CD4-positive, alpha-beta T cell treated with Interleukin-21 for 1 hour (primary cell): Measurements from ENCODE around the gene OSBP.
A peak's percentile ranks its signal among the peaks of the same experiment; 100 is the strongest.

ENCODE experiments used
- DNase-seq: peaks from one replicate; pipeline ENCODE4 v3.0.0-alpha.2; 2020

OSBP gene

DNA sequence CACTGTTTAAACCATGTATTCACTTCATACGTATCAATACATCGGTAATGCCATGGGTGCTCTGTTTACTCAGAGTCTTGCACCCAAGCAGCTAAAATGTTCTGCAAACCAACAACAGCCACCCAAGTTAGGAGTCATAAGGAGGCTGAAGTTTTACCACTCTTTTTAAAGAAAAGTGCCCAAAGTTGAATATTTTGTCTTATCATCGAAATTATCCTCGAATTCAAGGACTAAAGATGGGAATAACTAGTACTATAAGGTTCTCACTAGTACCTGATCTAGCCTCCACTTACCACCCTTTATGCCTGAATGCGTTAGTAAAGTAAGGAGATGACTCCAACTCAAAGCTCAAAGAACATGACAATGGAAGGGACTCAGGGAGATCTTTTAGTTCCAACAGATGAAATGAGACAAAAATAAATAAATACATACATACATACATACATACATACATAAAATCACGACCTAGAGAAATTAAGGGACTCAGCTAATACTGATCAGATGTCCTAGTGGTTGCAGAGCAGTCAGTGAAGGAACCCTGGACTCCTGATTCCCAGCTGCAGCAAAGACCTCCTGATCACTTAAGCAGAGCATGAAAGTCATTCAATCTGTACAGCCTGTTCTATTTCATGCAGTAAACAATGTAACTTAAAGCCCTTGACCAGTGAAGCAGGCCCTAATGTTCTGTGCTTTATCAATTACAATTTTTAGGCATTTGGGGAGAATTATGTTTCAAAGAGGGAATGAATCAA, 7.7 kb downstream of the OSBP start:
- no peak for DNase-seq

DNA sequence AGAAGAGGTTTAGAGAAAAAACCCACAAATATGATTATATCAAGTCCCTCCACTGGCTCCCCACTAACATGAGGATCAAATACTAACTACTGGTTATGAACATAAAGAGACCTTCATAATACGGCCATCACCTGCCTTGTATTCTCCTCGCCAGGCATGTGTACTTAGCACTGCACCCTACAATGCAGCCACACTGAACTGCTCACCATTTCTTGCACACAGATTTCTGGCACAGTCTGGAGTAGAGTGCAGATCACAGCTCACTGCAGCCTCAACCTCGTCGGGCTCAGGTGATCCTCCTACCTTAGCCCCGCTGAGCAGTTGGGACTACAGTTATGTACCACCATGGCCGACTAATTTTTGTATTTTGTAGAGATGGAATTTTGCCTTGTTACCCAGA, 13.1 kb downstream of the OSBP start:
- DNase-seq, result no peak

DNA sequence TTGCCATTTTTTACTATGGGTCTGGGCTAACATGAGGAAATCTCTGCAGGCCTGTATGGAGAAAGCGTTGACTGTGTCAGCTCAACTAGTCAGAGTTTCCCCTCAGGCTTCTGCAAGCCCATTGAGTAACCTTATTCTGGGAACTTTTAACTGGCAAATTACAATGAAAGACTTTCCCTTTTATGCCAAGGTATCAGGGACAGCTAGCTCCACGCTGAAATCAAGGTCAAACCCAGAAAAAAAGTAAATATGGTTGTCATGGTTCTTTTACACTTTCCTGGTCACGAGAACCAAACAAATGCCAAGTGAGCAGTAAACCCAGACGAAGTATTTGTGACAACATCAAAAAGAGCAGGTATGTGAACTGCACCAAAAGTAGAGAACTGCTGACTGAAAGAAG, 13.8 kb downstream of the OSBP start:
- no peak for DNase-seq

DNA sequence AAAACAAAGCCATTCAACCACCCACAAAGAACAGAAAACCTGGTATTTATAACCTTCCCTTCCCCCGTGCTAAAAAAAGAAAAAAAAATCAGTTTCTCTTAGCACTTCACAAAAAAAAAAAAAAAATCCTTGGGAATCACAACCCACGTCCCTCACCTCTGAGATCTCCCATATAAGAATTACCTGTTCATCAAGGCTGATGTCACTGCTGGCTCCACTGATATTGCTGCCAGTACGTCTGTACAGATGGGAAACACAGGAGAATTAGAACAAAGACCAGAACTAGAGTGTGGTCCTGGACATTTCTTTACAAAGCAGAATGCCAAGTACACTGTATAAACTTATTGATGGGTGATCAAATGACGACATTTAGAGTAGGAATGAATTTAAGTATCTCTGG, 14.9 kb downstream of the OSBP start:
- DNase-seq, result no peak

DNA sequence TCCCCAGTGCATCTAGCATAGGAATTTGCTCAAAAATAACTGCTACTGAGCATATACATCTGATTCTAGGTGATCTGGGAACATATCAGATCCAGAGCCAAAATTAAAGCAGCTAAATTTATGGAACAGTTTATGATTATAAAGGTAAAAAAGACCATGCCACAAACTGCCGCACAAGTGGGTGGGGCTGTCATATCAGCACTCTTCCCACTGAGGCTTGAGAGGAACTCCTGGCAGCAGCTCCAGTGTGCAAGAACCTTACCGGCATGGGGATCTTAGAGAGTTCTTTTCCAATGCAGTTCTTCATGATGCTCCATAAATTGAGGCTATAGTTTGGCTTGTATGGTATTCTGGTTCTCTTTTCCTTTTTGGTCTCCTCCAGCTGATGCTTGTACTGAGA, 15.3 kb downstream of the OSBP start:
- DNase-seq, result no peak

DNA sequence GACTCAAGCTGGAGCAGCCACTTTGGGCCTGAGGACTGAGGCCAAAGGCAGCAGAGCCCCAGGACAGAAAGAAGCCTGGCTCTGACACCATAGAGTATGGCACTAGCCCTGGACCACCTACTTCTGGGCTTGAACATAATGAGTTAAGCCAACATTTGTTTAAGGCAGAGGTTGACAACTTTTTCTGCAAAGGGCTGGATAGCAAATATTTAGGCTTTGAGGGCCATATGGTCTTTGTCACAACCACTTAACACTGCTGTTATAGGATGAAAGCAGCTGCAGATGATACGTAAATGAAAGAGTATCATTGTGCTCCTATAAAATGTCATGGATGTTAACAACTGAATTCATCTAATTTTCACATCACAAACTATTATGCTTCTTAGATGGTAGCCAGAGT, 16.6 kb downstream of the OSBP start:
- no peak for DNase-seq

DNA sequence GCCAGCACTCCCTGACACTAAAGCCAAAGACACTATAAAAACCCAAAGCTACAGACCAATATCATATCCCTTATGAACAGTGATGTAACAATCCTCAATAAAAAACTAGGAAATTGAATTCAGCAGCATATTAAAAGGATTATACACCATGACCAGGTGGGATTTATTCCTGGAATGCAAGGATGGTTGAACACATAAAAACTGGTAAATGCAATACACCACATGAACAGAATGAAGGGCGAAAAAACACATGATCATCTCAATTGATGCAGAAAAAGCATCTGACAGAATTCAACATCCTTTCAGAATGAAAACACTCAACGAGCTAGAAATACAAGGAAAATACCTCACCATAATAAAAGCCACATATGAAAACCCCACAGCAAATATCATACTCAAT, 31.3 kb downstream of the OSBP start:
- no peak for DNase-seq

DNA sequence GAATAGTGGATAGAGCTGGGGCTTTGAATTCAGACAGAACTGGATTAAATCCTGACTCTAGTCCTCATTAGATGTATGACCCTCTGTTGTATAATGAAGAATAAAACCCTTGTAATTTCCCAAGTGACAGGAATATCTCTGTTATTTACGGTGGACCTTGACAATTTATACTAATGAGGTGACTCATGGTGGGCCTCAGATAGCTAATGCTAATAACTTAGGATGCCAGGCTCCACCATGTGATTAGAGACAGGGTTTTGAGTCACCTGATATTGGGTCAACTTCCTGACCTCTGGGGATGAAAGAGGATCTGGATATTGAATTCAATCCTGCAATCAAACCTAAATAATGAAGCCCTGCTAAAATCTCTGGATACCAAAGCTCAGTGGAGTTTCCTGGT, 33.6 kb downstream of the OSBP start:
- DNase-seq, result no peak

DNA sequence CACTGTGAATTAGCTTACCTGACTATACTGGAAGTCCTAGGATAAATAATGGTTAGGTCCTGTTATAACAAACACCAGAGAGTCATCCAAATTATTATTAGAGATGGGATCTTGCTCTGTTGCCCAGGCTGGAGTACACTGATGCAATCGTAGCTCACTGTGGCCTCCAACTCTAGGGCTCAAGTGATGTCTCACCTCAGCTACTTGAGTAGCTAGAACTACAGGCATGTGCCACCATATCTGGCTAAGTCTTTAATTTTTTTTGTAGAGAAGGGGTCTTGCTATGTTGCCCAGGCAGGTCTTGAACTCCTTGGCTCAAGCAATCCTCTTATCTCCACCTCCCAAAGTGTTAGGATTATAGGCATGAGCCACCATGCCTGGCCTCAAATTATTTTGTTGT, 37.2 kb downstream of the OSBP start:
- no peak for DNase-seq

DNA sequence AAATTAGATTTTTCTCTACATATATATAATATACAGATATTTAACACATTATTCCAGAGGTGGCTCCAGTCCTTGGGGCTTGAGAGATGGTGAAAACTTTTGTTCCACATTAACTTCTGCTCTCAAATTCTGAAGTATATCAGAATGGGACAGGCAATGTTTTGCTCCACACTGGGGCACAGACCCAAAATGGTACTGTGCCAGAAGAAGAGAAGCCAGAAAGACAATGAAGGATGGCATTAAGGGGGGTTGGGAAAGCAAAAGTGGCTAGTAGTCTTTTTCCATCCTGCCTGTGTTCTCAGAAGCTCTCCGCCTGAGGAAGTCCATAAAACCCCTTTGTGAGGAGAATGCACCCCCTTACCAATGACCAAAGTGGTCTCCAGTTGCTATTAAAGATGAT, 40.1 kb downstream of the OSBP start:
- no peak for DNase-seq

DNA sequence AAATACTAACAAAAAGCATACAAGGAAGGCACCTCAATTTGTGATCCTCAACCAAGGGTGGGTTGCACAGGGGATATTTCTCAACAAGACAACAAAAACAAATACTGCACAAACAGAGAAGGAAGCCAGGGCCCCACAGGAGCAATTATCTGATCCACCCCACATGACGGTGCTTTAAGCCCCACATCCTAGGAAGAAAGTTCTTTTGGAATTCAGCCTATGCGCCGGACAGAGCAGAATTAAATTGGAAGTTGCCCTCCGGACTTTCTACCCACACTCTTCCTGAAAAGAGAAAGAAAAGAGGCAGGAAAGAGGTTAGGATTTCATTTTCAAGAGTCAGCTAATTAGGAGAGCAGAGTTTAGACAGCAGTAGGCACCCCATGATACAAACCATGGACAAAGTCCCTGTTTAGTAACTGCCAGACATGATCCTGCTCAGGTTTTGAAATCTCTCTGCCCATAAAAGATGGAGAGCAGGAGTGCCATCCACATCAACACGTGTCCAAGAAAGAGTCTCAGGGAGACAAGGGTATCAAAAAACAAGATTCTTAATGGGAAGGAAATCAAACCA, 40.6 kb downstream of the OSBP start:
- DNase-seq, result no peak

DNA sequence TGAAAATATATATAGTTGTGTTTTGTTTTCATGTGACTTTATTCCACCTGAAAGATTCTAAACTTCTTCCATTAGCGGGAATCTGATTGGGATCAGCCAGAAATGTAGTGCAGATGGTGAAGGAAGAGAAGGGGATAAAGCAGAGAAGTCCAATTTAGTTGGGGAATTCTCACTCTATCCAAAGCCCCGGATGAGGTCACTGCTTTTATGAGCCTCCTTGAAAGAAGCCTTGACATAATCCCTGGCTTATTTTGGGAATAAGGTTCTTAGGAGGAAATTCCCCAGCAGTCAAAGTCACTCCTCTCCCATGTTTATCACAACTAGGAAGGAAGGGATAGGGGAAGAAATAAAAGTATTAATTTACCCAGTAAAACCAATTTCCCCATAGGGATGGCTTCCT, 41.1 kb downstream of the OSBP start:
- no peak for DNase-seq

DNA sequence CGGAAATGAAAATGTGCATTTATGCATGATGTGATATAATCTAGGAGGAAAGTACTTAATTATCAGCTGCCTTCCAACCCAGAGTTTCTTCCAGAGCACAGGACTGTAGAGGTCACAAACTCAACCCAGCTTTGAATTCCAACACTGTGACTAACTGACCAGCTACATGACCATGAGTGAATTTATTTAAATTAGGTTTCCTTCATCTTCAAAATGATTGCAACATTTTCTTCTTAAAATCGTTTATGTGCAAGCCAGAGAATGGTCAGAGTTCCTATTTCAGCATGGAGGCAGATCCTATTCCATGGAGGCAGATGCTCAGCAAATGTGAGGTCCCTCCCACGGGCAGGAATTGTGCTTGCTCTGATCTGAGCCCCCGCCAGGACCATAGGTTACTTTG, 42.4 kb downstream of the OSBP start:
- DNase-seq, result no peak

DNA sequence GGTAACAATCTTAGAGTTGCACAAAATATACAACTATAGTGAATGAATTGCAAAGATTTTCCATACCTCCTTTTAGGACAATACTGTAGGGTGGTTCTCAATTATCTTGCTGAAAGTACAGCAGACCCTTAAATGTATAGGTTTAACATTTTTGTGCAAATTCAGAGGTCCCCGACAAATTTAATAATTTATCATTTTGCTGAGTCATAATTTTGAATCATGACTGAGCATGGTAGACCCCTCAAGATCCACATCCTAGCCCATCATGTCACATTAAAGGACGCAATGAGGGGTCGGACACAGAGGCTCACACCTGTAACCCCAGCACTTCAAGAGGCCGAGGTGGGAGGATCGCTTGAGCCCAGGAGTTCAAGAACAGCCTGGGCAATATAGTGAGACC, 43.5 kb downstream of the OSBP start:
- DNase-seq, result no peak

DNA sequence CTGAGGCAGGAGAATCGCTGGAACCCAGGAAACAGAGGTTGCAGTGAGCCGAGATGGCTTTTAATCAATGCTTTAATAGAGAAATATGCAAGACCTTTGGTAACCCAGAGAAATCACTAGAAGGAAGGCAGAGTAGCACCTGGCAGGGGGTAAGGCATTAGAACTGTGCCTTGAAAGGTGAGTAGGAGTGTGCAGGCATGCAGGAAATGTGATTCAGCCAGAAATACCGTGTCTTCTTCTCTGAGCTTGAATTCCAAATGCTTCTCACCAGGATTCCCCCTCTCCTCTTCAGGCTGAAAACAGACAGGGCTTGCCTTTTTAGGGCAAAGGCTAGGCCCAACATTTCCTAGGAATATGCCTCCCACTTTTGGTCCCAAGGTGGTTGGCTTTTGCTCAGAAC, 53.3 kb downstream of the OSBP start:
- DNase-seq, result no peak

DNA sequence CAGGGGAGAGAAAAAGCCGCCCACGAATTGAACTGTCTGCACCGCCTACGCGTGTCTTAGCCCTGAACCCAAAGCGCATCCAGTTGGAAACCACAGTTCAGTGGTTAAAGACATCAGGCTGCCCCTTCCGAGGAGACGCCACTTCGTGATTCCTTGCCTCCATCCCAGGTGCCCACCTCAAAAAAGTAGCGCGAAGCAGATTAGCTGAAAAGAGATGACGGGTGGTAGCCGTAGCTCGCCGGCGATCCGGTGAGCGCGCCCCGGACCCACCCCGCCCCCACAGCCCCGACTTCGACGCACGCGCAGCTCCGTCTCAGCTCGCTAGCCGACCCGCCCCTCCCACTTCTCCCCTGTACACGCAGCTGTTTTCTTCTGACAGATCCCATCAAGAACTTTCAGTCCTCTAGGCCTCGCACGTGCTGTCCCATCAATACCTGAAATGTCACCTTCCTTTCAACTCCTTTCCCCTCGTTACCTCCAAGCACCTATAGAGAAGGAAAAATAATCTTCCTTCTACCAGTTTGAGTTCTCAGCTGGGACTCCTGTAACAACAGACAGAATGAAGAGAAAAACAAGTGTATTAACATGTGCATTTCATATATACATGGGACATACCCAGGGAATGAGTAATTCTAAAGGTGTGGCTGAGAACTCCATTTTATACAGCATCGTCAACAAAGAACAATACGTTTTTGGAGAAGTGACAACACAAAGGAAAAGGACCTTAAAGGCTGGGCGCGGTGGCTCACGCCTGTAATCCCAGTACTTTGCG, 54.7 kb downstream of the OSBP start:
- peak; percentile 84 for DNase-seq

DNA sequence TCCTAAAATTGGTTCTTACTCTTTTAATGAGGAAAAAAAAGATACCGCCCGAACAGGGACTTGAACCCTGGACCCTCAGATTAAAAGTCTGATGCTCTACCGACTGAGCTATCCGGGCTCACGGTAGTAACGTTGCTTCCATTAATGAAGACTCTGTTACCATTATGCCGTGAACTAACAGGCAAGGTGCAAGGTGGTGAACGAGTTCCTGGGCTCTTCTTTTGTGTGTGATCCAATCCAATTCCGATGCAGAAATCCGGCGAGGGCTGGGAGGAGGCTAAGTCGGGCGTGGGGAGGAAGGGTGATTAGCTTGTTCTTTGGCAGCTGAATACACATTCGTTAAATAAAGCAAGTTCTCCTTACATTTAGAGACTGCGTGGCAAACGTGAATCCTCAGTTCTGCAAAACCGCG, 55.3 kb downstream of the OSBP start:
- peak; percentile 85 for DNase-seq

DNA sequence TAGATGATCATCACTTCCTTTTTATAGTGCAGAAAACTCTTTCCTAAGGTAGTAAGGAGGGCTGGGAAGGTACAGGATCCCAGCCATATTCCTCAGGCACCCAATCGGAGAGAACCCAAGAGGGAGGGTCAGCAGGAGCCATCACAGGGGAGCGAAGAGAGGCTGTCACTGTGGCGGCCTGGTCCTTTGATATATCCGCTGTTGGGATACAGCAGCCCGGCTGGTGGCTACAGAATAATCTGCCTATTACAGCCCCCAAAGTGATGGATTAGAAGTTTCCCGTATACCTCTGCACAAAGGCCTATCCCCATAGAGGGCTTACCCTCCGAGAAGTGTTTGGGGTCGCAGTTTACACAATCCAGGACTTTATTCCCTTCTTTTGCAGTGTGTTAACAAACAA, 55.7 kb downstream of the OSBP start:
- no peak for DNase-seq

DNA sequence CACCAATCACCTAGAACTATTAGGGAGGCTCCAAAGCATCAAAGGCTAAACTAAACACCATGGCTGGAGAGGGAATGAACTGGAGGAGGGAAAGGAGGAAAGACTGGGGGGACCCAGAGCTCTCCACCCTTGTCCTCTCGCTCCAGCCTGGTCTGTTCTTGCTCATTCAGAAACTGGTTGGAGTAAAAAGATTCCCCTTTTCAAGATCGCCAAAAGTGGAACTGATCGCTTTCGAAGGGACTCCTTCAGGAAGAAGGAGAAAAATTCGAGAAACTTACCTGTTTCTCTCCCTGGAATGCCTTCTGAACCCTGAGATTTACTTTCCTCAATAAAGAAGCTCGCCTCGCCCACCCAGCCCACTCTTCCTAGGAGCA, 57.3 kb downstream of the OSBP start:
- no peak for DNase-seq

DNA sequence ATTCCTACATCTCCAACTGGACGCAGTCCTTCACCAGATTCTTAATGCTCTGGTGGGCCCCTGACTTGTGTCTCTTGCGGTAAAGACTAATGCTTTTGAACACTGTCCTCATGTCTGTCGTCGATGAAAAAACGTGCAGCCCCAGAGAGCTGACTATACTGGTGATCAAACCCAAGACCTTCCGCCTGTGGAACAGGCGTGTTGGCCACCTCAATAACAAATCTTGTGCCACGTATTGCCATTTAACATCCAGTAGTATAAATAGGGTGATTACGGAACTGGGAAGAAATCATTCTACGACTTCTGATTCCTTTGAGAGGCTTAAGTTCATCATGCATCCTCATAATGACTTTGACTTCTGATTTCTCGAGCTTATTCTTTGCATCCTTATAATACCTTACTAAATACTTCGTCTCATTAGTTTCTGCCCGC, 58.6 kb downstream of the OSBP start:
- DNase-seq, result peak; percentile 16

DNA sequence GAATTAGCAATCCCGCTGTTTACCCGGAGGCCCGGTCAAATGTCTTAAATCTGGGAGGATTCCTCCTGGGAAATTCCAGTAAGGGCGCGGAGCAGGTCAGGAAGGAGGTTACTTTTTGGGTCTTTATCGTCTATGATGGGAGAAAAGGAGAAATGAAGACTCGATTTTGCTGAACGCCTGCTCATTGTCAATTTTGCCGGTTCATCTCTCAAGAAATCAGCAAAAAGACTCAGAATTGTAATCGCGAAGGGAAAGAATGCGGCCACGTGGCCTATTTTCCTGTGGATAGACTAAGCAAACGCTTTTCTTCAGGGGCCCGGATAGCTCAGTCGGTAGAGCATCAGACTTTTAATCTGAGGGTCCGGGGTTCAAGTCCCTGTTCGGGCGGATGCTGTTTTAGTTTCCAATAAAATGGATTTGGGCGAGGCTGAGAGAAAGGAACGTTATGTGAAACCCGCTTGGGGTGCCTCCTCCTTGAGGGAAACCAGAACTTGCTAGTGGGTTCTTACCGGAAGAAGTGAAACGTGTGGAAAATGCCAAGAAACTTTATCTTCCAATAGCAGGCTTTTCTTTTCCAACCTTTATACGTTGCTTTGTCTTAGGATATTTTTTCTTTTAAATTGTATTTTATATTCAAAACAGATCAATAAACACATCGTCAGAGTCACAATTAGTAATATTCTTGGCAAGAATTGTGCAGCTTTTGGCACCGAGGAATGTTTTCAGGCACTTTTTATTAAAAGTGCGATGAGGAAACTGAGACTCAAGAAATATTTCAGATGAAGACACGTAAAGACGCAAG, 59.3 kb downstream of the OSBP start:
- DNase-seq, result peak; percentile 71

DNA sequence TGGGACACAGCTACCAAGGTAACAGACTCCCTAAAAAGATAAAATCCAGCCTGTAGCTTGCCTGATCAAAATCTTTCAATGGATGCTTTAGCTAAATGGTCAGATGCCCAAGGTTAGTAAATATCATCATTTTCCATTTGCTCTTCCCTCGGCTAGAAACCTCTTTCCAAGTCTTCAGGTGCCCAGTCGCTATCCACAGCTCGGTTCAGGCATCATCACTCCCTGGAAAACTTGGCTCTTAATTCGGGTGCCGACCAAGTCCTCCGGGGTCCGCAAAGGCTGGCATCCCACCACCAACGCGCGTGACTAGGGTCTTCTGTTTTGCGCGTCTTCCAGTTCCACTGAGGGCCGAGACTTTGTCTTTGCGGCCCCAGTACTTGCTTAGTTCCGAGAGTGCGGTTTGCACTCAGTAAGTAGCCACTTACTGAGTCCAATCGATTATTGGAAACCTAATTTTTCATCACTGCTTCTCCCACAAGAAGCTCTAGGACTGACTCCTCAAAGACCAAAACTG, 59.9 kb downstream of the OSBP start:
- no peak for DNase-seq

DNA sequence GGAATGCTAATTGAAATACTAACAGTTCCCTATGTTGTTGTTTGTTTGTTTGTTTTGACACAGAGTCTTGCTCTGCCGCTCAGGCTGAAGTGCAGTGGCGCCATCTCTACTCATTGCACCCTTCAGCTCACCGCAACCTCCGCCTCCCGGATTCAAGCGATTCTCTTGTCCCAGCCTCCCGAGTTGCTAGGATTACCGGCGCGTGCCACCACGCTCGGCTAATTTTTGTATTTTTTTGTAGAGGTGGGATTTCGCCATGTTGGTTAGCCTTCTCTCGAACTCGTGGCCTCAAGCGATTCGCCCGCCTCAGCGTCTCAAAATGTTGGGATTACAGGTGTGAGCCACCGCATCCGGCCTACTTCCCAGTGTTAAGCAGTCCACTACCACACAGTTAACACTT, 62.3 kb downstream of the OSBP start:
- no peak for DNase-seq
